ENCODE data around the gene TAOK3. TPM values are rescaled to one million over a fixed set of nuclear protein-coding genes. Genes with fewer than 3 reads are reported as not detected.

TAOK3 gene
- total RNA-seq, 1 donor, result 34.5 TPM

DNA sequence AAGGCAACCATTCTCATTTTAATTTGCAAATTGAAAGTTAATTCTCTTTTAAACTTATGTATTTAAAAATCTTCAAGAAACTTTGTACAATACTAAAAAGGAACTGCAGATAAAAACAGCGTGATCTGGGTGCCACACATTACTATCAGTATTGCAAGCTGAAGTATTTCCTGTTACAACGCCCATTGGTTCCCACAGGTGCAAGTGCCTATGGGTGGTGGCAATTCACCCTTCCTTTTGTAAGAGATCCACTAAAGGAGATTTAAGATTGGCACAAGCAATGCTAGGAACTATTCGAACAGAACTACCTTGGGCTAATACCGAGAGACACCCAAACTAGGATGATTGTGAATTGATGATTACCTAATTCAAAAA, 13.2 kb downstream of the TAOK3 start:
- no peak for TF ChIP-seq CTCF (IDR thresholded peaks at IDR 0.05; ENCODE audit: insufficient read depth, low read depth, low read length)
- no peak for DNase-seq (ENCODE audit: low read depth)
- H3K4me3 ChIP-seq (ENCODE audit: low read depth, low read length), result no peak overlapping the region

DNA sequence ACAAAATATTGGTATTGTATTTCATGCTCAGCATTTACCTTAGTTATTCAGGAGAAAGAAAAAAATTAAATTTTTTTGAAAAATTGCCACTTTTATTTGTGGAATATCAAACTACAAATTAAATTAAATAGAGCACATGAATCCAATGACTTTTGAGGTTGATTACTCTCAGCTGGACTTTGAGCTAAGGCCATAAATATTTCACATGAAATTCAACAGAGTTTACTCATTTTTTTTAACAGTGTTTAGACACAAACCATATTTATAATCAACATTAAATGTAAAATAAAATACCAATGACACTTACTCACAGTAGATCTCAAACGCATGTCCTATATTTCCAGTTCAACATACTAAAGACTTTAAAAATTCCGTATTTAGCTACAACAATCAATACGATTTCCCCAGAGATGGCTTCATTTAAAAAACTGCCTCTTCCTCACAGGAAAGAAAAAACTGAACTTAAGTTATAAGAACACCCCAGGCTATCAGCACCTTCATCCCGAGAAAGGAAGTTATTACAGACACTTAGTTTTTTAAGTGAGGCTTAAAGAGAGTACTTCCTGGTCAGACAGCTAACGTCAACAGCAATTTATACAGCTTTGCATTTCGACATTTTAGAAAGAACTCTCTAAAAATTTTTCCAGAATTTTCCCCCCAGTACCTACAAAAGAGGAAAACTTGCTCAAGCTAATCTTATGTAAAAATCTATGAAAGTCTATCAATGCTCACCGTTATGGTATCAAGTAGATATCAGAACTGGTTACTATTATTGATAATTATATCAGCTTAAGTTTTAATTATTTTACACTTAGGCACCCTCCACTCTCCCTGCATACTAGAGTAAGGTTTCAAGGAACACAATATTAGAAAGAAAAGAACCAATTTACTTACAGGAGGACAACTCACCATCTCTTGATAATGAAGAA, 13.8 kb downstream of the TAOK3 start:
- TF ChIP-seq CTCF (IDR thresholded peaks at IDR 0.05; ENCODE audit: insufficient read depth, low read depth, low read length), result no peak
- H3K4me3 ChIP-seq (ENCODE audit: low read depth, low read length), result no peak overlapping the region
- DNase-seq (ENCODE audit: low read depth), result peak; percentile 56

DNA sequence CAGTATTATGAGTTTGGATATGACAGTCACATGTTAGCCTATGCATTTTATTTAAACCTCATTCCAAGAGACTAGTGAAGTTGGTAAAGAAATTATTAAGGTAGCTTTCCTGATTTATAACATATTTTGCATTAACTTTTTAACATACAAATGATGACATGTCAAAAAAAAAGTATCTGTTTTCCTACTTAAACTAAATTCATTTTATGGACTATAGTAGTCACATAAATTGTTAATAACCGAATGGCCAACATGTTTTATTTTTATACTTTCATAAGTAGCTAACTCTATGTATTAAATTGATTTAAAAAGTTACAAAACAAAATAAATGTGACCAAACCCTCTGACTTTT, 14.7 kb downstream of the TAOK3 start:
- TF ChIP-seq CTCF (IDR thresholded peaks at IDR 0.05; ENCODE audit: insufficient read depth, low read depth, low read length), result no peak
- DNase-seq (ENCODE audit: low read depth), result no peak
- no peak overlapping the region for H3K4me3 ChIP-seq (ENCODE audit: low read depth, low read length)

GRCh38 chr12:118357257-118358007, 15.3 kb downstream of the TAOK3 start:
- TF ChIP-seq CTCF (IDR thresholded peaks at IDR 0.05; ENCODE audit: insufficient read depth, low read depth, low read length), result no peak
- no peak for DNase-seq (ENCODE audit: low read depth)
- H3K4me3 ChIP-seq (ENCODE audit: low read depth, low read length), result no peak overlapping the region

GRCh38 chr12:118356809-118357256, 15.9 kb downstream of the TAOK3 start:
- no peak overlapping the region for H3K4me3 ChIP-seq (ENCODE audit: low read depth, low read length)
- no peak for TF ChIP-seq CTCF (IDR thresholded peaks at IDR 0.05; ENCODE audit: insufficient read depth, low read depth, low read length)
- DNase-seq (ENCODE audit: low read depth), result peak; percentile 94

DNA sequence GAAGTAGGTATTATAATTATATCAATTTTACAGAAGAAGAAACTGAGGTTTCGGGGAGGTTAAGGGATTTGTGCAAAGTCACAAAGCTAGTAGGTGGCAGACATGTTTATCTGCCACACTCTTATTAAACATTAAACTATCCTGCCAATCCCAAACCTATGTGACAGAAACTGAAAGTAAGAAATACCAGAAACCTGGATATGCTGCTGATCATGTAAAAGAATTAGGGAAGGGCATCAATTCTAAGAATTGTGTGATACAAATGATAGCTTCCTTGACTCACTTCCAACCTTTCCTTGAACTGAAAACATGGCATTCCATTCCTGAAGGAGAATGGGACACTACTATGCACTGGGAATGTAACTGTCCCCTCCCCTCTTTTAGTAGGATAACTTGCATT, 16.9 kb downstream of the TAOK3 start:
- no peak for TF ChIP-seq CTCF (IDR thresholded peaks at IDR 0.05; ENCODE audit: insufficient read depth, low read depth, low read length)
- no peak for DNase-seq (ENCODE audit: low read depth)
- no peak overlapping the region for H3K4me3 ChIP-seq (ENCODE audit: low read depth, low read length)
